ENCODE results near the gene EDC4.

GRCh38 chr16:67847064-67847861 is 25.6 kb upstream of the EDC4 start, which contains the start of gene CENPT:
- no peak for TF ChIP-seq EZH2 (IDR thresholded peaks at IDR 0.05; ENCODE audit: low read depth, low read length, severe bottlenecking)
- TF ChIP-seq POLR2AphosphoS5 (IDR thresholded peaks at IDR 0.05; ENCODE audit: low read depth, low read length) = 0 out of 2 replicates have a peak, but pooled peaks have one; percentile 49
- no peak for TF ChIP-seq EGR1 (IDR thresholded peaks at IDR 0.05; ENCODE audit: borderline replicate concordance, low read depth, low read length)
- TF ChIP-seq JUND (IDR thresholded peaks at IDR 0.05; ENCODE audit: low read length) = peak; percentile 10; the same call in 1 of the 2 replicates
- no peak for TF ChIP-seq CBX5 (IDR thresholded peaks at IDR 0.05; ENCODE audit: low read depth, low read length)
- TF ChIP-seq HDAC6 (IDR thresholded peaks at IDR 0.05; ENCODE audit: low read depth, low read length) = no peak
- no peak for TF ChIP-seq CTCF (IDR thresholded peaks at IDR 0.05; ENCODE audit: control extremely low read depth in 1 of 3, insufficient read depth in 1 of 3, low read depth in 1 of 3, low read length in 3 of 3)
- no peak for TF ChIP-seq RAD21 (IDR thresholded peaks at IDR 0.05 in 1 of 2, conservative IDR thresholded peaks at IDR 0.05 in 1 of 2; ENCODE audit: low read depth in 2 of 2, low read length in 2 of 2)
- no peak for TF ChIP-seq SIN3A (conservative IDR thresholded peaks at IDR 0.05 in 1 of 2, IDR thresholded peaks at IDR 0.05 in 1 of 2; ENCODE audit: low read depth in 1 of 2, low read length in 2 of 2)
- no peak for TF ChIP-seq NRF1 (IDR thresholded peaks at IDR 0.05; ENCODE audit: low read depth, low read length)

All from H1 (cell line).